Vagina (tissue), 2 donors: ENCODE measurements around the gene APOB.

Experiments
- CTCF ChIP-seq, 3 experiments: fragments of 450-650 bp in 2 of 3; fragments of 200-600 bp in 1 of 3; sonication (generic) in 1 of 3; IDR thresholded peaks; one replicate each; pipeline ENCODE4 v1.5.1; 2017 to 2019; ENCODE audit warnings: antibody characterized with exemption in 3 of 3, mild to moderate bottlenecking in 2 of 3, moderate library complexity in 2 of 3
- POLR2AphosphoS5 ChIP-seq, 2 donors: sonication (generic); formaldehyde crosslinking; IDR thresholded peaks; one replicate each; pipeline ENCODE4 v1.9.0; 2017; ENCODE audit warnings: antibody characterized with exemption in 2 of 2, mild to moderate bottlenecking in 2 of 2, low read depth in 1 of 2; ENCODE audit not compliant: insufficient read depth in 1 of 2

DNA sequence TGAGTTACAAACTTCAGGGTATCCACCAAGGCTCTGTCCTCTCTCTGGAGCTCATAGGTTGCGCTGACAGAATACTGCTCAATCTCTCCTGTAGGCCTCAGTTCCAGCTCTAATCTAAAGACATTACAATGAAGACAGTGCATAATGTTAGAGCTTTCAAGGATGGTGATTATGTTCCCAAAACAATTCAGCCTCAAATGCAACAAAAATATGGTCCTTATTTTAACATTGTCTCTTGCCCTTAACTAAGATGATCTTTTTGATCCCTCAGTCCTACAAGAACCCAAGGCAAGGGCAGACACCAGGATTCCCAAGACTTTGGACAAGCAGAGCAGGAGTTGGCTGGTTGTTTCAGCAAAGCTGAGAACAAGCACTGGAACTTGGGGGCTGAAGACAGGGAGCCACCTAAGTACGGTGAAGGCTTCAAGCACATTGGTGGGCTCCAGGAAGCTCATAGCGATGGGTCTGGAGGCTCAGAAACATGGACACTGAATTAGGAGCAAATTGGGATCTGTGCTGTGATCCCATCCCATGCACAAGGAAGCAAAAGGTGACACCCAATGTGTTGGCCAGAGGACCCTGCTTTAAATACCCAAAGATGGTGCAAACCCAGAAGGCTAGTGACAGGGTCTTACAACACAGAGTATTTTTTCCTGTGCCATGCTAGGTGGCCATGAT is 24.7 kb downstream of the APOB start:
- TF ChIP-seq CTCF (IDR thresholded peaks at IDR 0.05): no peak
- TF ChIP-seq POLR2AphosphoS5 (IDR thresholded peaks at IDR 0.05; ENCODE audit: insufficient read depth in 1 of 2, low read depth in 1 of 2): no peak
